Esophagus squamous epithelium (tissue), 4 donors: ENCODE results near the gene ERCC8.

Experiments
- CTCF ChIP-seq, 6 experiments: fragments of 450-650 bp in 4 of 6; fragments of 200-600 bp in 2 of 6; sonication (generic) in 2 of 6; IDR thresholded peaks; one replicate each; pipeline ENCODE4 v1.5.1; 2016 to 2019; ENCODE audit warnings: antibody characterized with exemption in 6 of 6, mild to moderate bottlenecking in 4 of 6, moderate library complexity in 4 of 6
- POLR2A ChIP-seq, 4 donors: fragments of 450-650 bp; IDR thresholded peaks; one replicate each; pipeline ENCODE4 v1.6.1; 2017; ENCODE audit warnings: antibody characterized with exemption in 4 of 4, mild to moderate bottlenecking in 4 of 4, moderate library complexity in 3 of 4

- TF ChIP-seq POLR2A (IDR thresholded peaks at IDR 0.05) (no peak), CTCF (IDR thresholded peaks at IDR 0.05) (no peak)
These were observed 3.9 kb upstream of the ERCC8 start for GRCh38 chr5:60948738-60949137.
